Measurements from ENCODE around the gene CACNG1.
"Not testable (repeated sequence)": the region's sequence is repeated elsewhere in the genome, so short reads cannot be mapped to it uniquely, and the experiment has no call there.

The CACNG1 gene

DNA sequence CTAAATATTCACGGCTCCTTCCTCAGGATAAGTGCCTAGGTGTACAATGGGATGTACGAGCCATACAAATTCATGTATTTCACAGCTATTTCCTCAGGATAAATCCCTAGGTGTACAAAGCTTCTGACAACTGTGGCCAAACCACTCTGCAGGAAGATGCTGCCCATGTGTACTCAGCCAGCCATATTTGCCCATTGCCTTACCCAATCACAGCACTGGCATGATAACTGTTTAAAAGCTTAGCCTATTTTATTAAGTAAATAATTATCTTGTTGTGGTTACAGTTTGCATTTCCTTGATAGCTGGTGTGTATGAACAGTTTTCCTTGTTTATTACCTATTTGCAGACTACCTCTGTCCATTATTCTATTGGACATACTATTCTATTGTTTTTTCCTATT, 35.1 kb downstream of the CACNG1 start:
- DNase-seq (ENCODE audit: low read depth in 2 of 2) = no peak

GRCh38 chr17:67080804-67081203, 36.5 kb downstream of the CACNG1 start:
- DNase-seq (ENCODE audit: low read depth in 2 of 2) = no peak

DNA sequence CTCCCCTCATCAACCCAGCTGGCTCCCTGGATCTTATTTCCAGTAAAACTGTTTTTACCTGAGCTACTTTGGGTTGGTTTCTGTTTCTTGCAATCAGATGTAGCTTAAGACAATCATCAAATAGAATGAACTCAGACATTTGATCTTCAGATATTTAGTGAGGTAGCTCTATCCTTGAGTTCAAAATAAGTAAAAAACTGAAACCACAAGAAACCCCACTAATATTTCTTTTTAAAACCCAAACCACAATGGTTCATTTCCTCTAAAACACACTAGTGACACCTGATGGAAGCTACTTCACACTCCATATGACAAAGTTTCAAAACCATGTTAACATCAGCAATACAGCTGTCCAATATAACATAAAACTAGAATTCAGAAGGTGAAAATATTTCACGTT, 37.8 kb downstream of the CACNG1 start:
- DNase-seq (ENCODE audit: low read depth in 2 of 2) = no peak

DNA sequence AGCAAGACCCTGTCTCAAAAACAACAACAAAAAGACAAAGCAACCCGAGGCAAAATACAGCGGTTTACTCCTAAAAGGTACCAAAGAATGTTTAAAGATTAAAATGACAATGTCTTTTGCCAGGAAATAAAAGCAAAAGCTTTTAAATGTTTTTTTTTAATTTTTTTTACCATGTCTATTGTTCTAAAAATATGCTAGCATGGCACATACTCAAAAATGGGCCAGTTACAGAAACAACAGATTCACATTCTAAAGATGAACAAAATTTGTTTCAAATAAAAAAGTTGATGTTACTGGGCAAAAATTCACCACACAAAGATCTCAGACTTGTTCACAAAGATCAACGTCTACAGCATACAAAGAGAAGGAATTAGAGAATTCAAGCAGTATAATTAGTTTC, 41.1 kb downstream of the CACNG1 start:
- DNase-seq (ENCODE audit: low read depth in 2 of 2) = no peak

DNA sequence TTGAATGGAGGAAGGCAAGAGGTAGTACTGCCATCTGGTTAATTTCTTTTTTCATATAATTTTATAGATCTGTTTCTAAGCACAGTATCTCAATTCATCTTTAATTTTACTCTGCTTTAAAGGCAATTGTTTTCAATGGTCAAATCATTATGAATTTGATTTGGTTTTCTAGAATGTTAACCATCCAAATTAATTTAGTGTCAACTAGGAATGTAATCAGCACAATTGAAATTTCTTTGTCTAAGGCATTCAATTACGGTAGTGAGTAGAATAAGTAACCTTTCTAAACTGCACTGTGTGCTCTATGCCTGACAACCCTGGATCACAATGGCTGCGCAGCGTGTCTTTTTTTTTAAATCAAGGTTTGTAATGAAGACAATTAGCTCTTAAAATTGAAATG, 44.3 kb downstream of the CACNG1 start:
- no peak for DNase-seq (ENCODE audit: low read depth in 2 of 2)

- no peak for DNase-seq (ENCODE audit: low read depth in 2 of 2)
Measured at GRCh38 chr17:67090341-67090740, 46.0 kb downstream of the CACNG1 start.

DNA sequence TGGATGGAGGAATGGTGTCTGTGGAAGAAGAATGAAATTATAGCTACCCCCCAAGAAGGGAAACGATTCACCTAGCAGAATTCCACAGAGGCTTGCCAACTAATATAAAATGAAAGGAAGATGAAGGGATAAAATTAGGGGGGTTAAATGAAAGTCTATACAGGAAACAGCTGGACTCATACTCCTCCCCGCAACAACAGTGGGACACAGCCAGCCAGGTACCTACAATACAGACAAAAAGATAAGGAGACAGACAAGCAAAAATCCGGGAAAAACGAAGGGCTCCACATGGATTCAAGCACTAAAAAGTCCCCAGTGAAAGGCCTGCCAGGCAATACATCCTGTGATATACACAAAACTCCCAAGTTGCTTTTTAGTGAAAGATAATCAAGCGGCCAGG, 47.9 kb downstream of the CACNG1 start:
- no peak for DNase-seq (ENCODE audit: low read depth in 2 of 2)

DNA sequence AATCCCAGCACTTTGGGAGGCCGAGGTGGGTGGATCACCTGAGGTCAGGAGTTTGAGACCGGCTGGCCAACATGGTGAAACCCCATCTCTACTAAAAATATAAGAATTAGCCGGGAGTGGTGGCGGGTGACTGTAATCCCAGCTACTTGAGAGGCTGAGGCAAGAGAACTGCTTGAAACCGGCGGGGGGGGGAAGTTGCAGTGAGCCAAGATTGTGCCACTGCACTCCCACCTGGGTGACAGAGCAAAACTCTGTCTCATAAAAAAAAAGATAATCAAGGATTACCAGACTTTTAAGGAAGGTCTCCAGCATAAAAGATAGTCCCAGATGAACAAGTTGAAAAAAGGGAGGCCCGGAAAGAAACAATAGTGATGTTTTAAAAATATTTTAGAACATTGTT, 48.4 kb downstream of the CACNG1 start:
- DNase-seq (ENCODE audit: low read depth in 2 of 2) = not testable (repeated sequence)

DNA sequence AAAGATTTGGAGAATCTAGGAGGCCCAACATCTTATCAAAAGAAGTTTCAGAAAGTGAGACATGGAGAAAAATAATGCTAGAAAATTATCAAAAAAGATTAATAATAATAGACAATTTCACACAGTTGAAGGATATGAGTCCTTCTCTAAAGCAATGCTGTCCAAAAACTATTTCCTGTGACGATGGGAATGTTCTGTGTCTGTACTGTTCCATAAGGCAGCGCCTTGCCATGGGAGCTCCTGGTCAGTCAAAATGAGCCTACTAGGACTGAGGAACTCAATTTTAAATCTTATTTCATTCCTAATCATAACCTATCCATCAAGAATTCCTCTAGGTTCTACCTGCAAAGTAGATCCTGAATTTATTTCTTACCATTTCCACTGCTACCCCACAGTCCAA, 49.0 kb downstream of the CACNG1 start:
- DNase-seq (ENCODE audit: low read depth in 2 of 2) = no peak

DNA sequence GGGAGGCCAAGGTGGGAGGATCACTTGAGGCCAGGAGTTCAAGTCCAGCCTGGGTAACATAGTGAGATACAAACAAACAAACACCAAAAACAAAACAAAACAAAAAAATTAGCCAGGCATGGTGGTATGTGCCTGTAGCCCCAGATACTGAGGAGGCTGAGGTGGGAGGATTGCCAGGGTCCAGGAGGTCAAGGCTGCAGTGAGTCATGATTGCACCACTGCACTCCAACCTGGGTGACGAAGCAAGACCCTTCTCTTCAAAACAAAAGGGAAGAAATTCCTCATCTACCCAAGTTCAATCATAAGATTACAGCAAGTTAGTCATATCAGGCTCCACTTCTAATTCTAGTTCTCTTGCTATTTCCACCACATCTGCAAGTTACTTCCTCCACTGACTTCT, 50.9 kb downstream of the CACNG1 start:
- DNase-seq (ENCODE audit: low read depth in 2 of 2) = not testable (repeated sequence)

DNA sequence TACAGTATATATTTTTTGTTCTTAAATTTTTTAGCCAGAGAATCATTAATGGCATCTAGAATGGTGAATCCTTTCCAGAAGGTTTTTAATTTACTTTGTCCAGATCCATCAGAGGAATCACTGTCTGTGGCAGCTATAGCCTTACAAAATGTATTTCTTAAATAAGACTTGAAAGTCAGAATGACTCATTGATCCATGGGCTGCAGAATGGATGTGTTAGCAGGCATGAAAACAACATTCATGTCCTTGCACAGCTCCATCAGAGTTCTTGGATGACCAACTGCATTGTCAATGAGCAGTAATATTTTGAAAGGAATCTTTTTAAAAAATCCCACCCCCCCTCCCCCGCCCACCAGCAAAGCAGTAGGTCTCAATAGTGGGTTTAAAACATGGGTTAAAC, 51.4 kb downstream of the CACNG1 start:
- DNase-seq (ENCODE audit: low read depth in 2 of 2) = no peak

DNA sequence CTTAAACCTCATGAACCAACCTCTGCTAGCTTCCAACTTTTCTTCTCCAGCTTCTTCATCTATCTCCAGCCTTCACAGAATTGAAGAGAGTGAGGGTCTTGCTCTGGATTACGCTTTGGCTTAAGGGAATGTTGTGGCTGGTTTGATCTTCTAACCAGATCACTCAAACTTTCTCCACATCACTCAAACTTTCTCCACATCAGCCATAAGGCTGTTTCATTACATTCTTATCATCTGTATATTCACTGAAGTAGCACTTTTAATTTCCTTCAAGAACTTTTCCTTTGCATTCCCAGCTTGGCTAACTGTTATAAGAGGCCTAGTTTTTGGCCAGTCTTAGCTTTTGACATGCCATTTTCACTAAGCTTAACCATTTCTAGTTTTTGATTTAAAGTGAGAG, 52.3 kb downstream of the CACNG1 start:
- no peak for DNase-seq (ENCODE audit: low read depth in 2 of 2)

GRCh38 chr17:67098006-67098405, 53.7 kb downstream of the CACNG1 start:
- no peak for DNase-seq (ENCODE audit: low read depth in 2 of 2)

DNA sequence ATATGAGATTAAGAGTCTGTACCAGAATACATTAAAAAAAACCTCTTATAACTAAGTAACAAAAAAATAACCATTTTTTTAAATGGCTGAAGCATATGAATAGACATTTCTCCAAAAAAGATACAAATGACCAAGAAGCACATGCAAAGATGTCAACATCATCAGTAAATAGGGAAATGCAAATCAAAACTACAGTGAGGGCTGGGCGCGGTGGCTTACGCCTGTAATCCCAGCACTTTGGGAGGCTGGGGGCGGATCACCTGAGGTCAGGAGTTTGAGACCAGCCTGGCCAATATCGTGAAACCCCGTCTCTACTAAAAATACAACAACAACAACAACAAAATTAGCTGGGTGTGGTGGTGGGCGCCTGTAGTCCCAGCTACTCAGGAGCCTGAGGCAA, 60.3 kb downstream of the CACNG1 start:
- DNase-seq (ENCODE audit: low read depth in 2 of 2) = not testable (repeated sequence)

- no peak for DNase-seq (ENCODE audit: low read depth in 2 of 2)
Measured at GRCh38 chr17:67105213-67105612, 60.9 kb downstream of the CACNG1 start.

All from stimulated activated CD8-positive, alpha-beta memory T cell treated with anti-CD3 and anti-CD28 coated beads, Interleukin-15, amount 100 ng/mL, for 48 hours (primary cell).